Endodermal cell (in vitro differentiated cells): ENCODE results near the gene MED13L. TPM values are rescaled to one million over a fixed set of nuclear protein-coding genes. Genes with fewer than 3 reads are reported as not detected.

Source experiments
- DNase-seq: peaks from one replicate; pipeline ENCODE4 v3.0.0-alpha.2; 2017
- H3K27ac ChIP-seq: 2 replicates; pipeline ENCODE4 v1.5.1; 2013; ENCODE audit warnings: mild to moderate bottlenecking, low read depth, low read length, moderate library complexity
- H3K27me3 ChIP-seq: 2 replicates; pipeline ENCODE4 v1.6.1; 2013; ENCODE audit warnings: mild to moderate bottlenecking, low read length, moderate library complexity; ENCODE audit not compliant: insufficient read depth, control insufficient read depth, poor library complexity, severe bottlenecking
- H3K36me3 ChIP-seq: 2 replicates; pipeline ENCODE4 v1.7.0; 2013; ENCODE audit warnings: mild to moderate bottlenecking, low read length, moderate library complexity; ENCODE audit not compliant: control insufficient read depth, insufficient read depth
- H3K4me1 ChIP-seq: one replicate; pipeline ENCODE4 v1.7.0; 2013; ENCODE audit warnings: low read length; ENCODE audit not compliant: control insufficient read depth, insufficient read depth
- H3K4me3 ChIP-seq: 2 replicates; pipeline ENCODE4 v1.5.1; 2013; ENCODE audit warnings: mild to moderate bottlenecking, low read length, moderate library complexity
- H3K9ac ChIP-seq: 2 replicates; pipeline ENCODE4 v1.6.1; 2013; ENCODE audit warnings: mild to moderate bottlenecking, low read length, moderate library complexity; ENCODE audit not compliant: poor library complexity, severe bottlenecking; ENCODE audit errors: extremely low read depth
- H3K9me3 ChIP-seq: 2 replicates; pipeline ENCODE4 v1.6.1; 2013; ENCODE audit warnings: mild to moderate bottlenecking, low read length, moderate library complexity; ENCODE audit not compliant: control insufficient read depth
- H3K27ac Mint-ChIP-seq: 2 replicates; pipeline ENCODE4 v1.8.0; 2020; ENCODE audit warnings: mixed read lengths
- H3K27me3 Mint-ChIP-seq: 2 replicates; pipeline ENCODE4 v1.8.0; 2021; ENCODE audit warnings: mild to moderate bottlenecking, mixed read lengths; ENCODE audit not compliant: insufficient read depth
- H3K36me3 Mint-ChIP-seq: 2 replicates; pipeline ENCODE4 v1.8.0; 2020; ENCODE audit warnings: low read depth, mixed read lengths
- H3K4me1 Mint-ChIP-seq: 2 replicates; pipeline ENCODE4 v1.8.0; 2020; ENCODE audit warnings: mixed read lengths
- H3K4me3 Mint-ChIP-seq: 2 replicates; pipeline ENCODE4 v1.8.0; 2020; ENCODE audit warnings: mild to moderate bottlenecking, moderate library complexity, mixed read lengths
- H3K9me3 Mint-ChIP-seq: 2 replicates; pipeline ENCODE4 v1.8.0; 2020; ENCODE audit warnings: mild to moderate bottlenecking, mixed read lengths
- WGBS, 2 experiments: methylation state at CpG; one replicate each; pipeline versions ENCODE4 v1.1.5 to v1.1.7; 2013; ENCODE audit warnings: missing lambda C conversion rate in 2 of 2, mixed read lengths in 1 of 2; ENCODE audit not compliant: insufficient coverage in 1 of 2, insufficient read length in 1 of 2; 5-methylcytosine and 5-hydroxymethylcytosine counted together
- total RNA-seq, 2 donors: library from RNA; stranded (reverse); fragmentation: NEBNext Ultra II Directional in 1 of 2; extraction: Animal tissue kit (Norgen Biotek cat#: 25700) in 1 of 2; gene quantifications; 2 replicates in 1 of 2; 3 replicates in 1 of 2; pipeline ENCODE4 v1.2.1, GENCODE V29; 2021
- TF ChIP-seq, protein P1 (sequence below): fragments of 200-600 bp; sonication (generic); conservative IDR thresholded peaks from 2 replicates; pipeline ENCODE4 v1.5.0; 2021; ENCODE audit warnings: antibody characterized with exemption, mild to moderate bottlenecking

The MED13L gene
- total RNA-seq, 2 donors from 2014 or later = 101 to 111 TPM

DNA sequence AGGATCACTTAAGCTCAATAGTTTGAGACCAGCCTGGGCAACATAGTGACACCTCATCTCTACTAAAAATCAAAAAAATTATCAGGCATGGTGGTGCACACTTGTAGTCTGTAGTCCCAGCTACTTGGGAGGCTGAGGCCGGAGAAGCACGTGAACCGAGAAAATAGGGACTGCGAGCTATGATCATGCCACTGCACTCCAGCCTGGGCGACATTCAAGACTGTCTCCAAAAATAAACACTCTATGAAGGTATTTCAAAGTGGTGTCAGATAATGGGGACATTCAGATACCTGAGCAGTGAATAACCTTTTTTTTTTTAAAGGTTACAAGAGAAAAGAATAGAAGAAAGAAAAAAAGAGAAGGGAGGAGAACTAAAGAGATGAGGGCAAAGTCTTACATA lies 98.1 kb downstream of the MED13L start:
- Mint-ChIP-seq H3K9me3 (no peaks in the 10 kb centered on the region), H3K27me3 (no peaks in the 10 kb centered on the region), H3K4me1 (peaks cover 41% of the 10 kb centered on the region), H3K36me3 (no peaks in the 10 kb centered on the region), H3K4me3 (no peak overlapping the region), H3K27ac (no peak overlapping the region)
- DNase-seq = no peak
- no peaks in the 10 kb centered on the region for H3K9me3 ChIP-seq
- no peak overlapping the region for H3K4me3 ChIP-seq
- WGBS, 2 experiments = 98 to 99% methylated on average over 5 of the region's 5 CpGs
- no peaks in the 10 kb centered on the region for H3K27me3 ChIP-seq
- H3K27ac ChIP-seq = no peak overlapping the region
- peaks cover 7% of the 10 kb centered on the region for H3K4me1 ChIP-seq
- TF ChIP-seq, protein P1, sequence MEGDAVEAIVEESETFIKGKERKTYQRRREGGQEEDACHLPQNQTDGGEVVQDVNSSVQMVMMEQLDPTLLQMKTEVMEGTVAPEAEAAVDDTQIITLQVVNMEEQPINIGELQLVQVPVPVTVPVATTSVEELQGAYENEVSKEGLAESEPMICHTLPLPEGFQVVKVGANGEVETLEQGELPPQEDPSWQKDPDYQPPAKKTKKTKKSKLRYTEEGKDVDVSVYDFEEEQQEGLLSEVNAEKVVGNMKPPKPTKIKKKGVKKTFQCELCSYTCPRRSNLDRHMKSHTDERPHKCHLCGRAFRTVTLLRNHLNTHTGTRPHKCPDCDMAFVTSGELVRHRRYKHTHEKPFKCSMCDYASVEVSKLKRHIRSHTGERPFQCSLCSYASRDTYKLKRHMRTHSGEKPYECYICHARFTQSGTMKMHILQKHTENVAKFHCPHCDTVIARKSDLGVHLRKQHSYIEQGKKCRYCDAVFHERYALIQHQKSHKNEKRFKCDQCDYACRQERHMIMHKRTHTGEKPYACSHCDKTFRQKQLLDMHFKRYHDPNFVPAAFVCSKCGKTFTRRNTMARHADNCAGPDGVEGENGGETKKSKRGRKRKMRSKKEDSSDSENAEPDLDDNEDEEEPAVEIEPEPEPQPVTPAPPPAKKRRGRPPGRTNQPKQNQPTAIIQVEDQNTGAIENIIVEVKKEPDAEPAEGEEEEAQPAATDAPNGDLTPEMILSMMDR = no peak
- H3K36me3 ChIP-seq = no peaks in the 10 kb centered on the region
- no peak overlapping the region for H3K9ac ChIP-seq

DNA sequence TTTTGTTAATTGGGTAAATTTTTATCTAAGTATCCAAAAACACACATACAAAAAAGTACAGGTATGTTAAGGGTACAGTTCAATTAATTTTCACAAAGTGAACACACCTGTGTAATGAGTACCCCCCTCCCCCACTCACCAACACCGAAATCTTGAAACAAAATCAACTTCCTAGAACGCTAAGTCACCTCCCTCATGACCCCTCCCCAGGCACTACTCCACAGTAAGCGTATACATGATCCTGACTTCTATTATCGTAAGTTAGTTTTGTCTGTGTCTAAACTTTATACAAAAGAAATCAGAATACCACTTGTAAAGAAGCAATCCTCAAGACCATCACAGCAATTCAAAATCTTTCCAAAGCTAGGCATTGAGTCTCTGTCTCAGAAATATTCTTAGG lies 100.5 kb downstream of the MED13L start:
- no peaks in the 10 kb centered on the region for H3K27me3 Mint-ChIP-seq
- 84 to 99% methylated on average over 3 to 4 of the region's 4 CpGs for WGBS, 2 experiments
- Histone ChIP-seq H3K9ac (no peak overlapping the region), H3K27me3 (no peaks in the 10 kb centered on the region), H3K9me3 (no peaks in the 10 kb centered on the region), H3K27ac (no peak overlapping the region), H3K4me1 (peaks cover 6% of the 10 kb centered on the region), H3K36me3 (no peaks in the 10 kb centered on the region), H3K4me3 (no peak overlapping the region)
- TF ChIP-seq, protein P1 = no peak
- peaks cover 27% of the 10 kb centered on the region for H3K4me1 Mint-ChIP-seq
- no peaks in the 10 kb centered on the region for H3K9me3 Mint-ChIP-seq
- no peak for DNase-seq
- no peaks in the 10 kb centered on the region for H3K36me3 Mint-ChIP-seq
- H3K4me3 Mint-ChIP-seq = no peak overlapping the region
- H3K27ac Mint-ChIP-seq = no peak overlapping the region

DNA sequence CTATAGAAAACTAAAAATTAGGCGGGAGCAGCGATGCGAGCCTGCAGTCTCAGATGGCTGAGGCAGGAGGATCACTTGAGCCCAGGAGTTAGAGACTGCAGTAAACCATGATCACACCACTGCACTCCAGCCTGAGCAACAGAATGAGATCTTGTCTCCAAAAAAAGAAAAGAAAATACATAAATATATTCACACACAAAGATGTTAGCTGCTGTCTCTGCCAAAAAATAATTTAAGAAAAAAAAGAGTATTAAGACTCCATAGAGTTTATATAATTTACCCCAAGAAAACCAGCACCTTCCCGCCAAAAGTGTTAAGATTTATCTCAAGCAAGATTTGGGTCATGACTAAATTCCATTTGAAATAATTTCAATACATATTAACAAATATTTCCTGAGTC lies 102.6 kb downstream of the MED13L start:
- no peak overlapping the region for H3K4me3 Mint-ChIP-seq
- Histone ChIP-seq H3K9me3 (no peaks in the 10 kb centered on the region), H3K27ac (no peak overlapping the region), H3K9ac (no peak overlapping the region), H3K4me1 (peaks cover 16% of the 10 kb centered on the region), H3K36me3 (no peaks in the 10 kb centered on the region), H3K27me3 (no peaks in the 10 kb centered on the region), H3K4me3 (no peak overlapping the region)
- H3K4me1 Mint-ChIP-seq = peaks cover 33% of the 10 kb centered on the region
- no peaks in the 10 kb centered on the region for H3K27me3 Mint-ChIP-seq
- no peak overlapping the region for H3K27ac Mint-ChIP-seq
- no peak for DNase-seq
- TF ChIP-seq, protein P1 = no peak
- H3K36me3 Mint-ChIP-seq = no peaks in the 10 kb centered on the region
- H3K9me3 Mint-ChIP-seq = no peaks in the 10 kb centered on the region
- 94 to 98% methylated on average over 3 to 4 of the region's 4 CpGs for WGBS, 2 experiments
